ENCODE data around the gene TMEM250. TPM values are rescaled to one million over a fixed set of nuclear protein-coding genes. Genes with fewer than 3 reads are reported as not detected.

The TMEM250 gene
- total RNA-seq, 1 experiment from 2014 or later = 37.5 TPM

DNA sequence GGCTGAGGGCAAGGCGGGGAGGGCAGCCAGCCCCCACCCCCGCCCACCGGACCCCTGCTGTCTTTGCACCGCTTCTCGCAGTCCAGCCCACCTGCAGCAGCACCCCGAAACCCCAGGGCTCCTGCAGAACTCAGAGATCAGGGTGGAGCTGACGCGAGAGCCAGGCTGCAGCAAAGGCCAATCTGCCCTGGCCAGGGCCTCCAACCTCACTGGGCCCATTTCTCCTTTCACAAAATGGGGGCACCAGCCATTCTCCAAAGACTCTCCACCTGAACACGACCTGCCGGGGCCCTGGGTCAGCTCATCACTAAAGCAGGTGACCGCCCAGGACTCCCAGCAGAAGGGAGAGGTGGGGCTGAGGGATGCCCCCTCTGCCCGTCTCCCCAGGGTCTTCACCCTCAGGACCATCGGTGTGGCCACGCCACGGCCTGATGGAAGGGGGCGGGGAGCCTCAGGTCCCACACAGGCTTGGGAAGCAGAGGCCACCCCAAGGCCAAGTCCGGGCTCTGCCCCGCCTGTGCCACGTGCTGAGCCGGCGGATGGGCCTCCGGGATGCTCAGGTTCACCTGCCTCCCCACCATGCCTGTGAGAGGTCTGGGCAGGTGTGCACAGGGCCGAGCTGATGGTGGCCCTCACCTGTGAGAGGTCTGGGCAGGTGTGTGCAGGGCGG is 36.7 kb downstream of the TMEM250 start:
- Histone ChIP-seq H3K4me3 (replicated peaks in 1 of 2; ENCODE audit: low read depth in 1 of 2, low read length in 2 of 2) (no peak overlapping the region), H3K79me2 (ENCODE audit: insufficient read depth, low read length) (peaks cover 98% of the 10 kb centered on the region), H3K27me3 (ENCODE audit: insufficient read depth, low read length) (no peaks in the 10 kb centered on the region), H2AFZ (ENCODE audit: low read depth, low read length, poor library complexity, severe bottlenecking) (no peak overlapping the region), H4K20me1 (ENCODE audit: insufficient read depth) (no peaks in the 10 kb centered on the region), H3K9me2 (ENCODE audit: insufficient read depth) (no peaks in the 10 kb centered on the region), H3K4me2 (ENCODE audit: low read length) (no peak overlapping the region), H3K9ac (ENCODE audit: low read length) (no peak overlapping the region), H3K27ac (ENCODE audit: low read depth, low read length) (no peak overlapping the region), H3K4me1 (ENCODE audit: control insufficient read depth in 1 of 2, insufficient read depth in 2 of 2, low read length in 2 of 2) (peaks cover 0 to 5% of the 10 kb centered on the region in 2 experiments; a peak in 2 of 4 replicates), H3K36me3 (ENCODE audit: control insufficient read depth in 1 of 2, insufficient read depth in 2 of 2, low read length in 2 of 2) (no peaks in the 10 kb centered on the region; a peak in 1 of 4 replicates), H3K9me3 (ENCODE audit: control insufficient read depth in 1 of 2, insufficient read depth in 1 of 2, low read depth in 1 of 2, low read length in 2 of 2) (no peaks in the 10 kb centered on the region)
- TF ChIP-seq EZH2 (IDR thresholded peaks at IDR 0.05) (no peak), POLR2A (IDR thresholded peaks at IDR 0.05; ENCODE audit: borderline replicate concordance, extremely low read depth, insufficient read depth, insufficient read length) (no peak), ELF1 (IDR thresholded peaks at IDR 0.05; ENCODE audit: borderline replicate concordance, low read depth) (no peak), CTCF (IDR thresholded peaks at IDR 0.05 in 2 of 3, conservative IDR thresholded peaks at IDR 0.05 in 1 of 3; ENCODE audit: borderline replicate concordance in 1 of 3, insufficient read depth in 1 of 3, low read depth in 2 of 3, low read length in 2 of 3) (no peak), ZNF274 (IDR thresholded peaks at IDR 0.05; ENCODE audit: low read depth, low read length) (no peak), CEBPB (IDR thresholded peaks at IDR 0.05; ENCODE audit: low read depth) (no peak), ZFX (IDR thresholded peaks at IDR 0.05) (no peak), FOSL1 (IDR thresholded peaks at IDR 0.05; ENCODE audit: low read depth) (no peak), EGR1 (IDR thresholded peaks at IDR 0.05; ENCODE audit: low read depth) (no peak), SIN3A (IDR thresholded peaks at IDR 0.05; ENCODE audit: low read depth) (no peak), SRF (IDR thresholded peaks at IDR 0.05; ENCODE audit: low read depth) (no peak), TCF7L2 (IDR thresholded peaks at IDR 0.05; ENCODE audit: borderline replicate concordance, extremely low read depth, insufficient read depth, insufficient read length) (no peak), SP1 (IDR thresholded peaks at IDR 0.05; ENCODE audit: low read depth) (no peak), POLR2AphosphoS5 (IDR thresholded peaks at IDR 0.05; ENCODE audit: low read depth, low read length) (no peak), CBX3 (IDR thresholded peaks at IDR 0.05; ENCODE audit: low read depth) (no peak), YY1 (IDR thresholded peaks at IDR 0.05; ENCODE audit: extremely low read depth, insufficient replicate concordance, low read depth, low read length) (no peak)
- TF ChIP-seq, protein P1, sequence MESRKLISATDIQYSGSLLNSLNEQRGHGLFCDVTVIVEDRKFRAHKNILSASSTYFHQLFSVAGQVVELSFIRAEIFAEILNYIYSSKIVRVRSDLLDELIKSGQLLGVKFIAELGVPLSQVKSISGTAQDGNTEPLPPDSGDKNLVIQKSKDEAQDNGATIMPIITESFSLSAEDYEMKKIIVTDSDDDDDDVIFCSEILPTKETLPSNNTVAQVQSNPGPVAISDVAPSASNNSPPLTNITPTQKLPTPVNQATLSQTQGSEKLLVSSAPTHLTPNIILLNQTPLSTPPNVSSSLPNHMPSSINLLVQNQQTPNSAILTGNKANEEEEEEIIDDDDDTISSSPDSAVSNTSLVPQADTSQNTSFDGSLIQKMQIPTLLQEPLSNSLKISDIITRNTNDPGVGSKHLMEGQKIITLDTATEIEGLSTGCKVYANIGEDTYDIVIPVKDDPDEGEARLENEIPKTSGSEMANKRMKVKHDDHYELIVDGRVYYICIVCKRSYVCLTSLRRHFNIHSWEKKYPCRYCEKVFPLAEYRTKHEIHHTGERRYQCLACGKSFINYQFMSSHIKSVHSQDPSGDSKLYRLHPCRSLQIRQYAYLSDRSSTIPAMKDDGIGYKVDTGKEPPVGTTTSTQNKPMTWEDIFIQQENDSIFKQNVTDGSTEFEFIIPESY (IDR thresholded peaks at IDR 0.05; ENCODE audit: extremely low read depth, insufficient replicate concordance, low read length) = no peak
- TF ChIP-seq, protein P2, sequence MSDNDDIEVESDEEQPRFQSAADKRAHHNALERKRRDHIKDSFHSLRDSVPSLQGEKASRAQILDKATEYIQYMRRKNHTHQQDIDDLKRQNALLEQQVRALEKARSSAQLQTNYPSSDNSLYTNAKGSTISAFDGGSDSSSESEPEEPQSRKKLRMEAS (IDR thresholded peaks at IDR 0.05) = no peak
- TF ChIP-seq, protein P3, sequence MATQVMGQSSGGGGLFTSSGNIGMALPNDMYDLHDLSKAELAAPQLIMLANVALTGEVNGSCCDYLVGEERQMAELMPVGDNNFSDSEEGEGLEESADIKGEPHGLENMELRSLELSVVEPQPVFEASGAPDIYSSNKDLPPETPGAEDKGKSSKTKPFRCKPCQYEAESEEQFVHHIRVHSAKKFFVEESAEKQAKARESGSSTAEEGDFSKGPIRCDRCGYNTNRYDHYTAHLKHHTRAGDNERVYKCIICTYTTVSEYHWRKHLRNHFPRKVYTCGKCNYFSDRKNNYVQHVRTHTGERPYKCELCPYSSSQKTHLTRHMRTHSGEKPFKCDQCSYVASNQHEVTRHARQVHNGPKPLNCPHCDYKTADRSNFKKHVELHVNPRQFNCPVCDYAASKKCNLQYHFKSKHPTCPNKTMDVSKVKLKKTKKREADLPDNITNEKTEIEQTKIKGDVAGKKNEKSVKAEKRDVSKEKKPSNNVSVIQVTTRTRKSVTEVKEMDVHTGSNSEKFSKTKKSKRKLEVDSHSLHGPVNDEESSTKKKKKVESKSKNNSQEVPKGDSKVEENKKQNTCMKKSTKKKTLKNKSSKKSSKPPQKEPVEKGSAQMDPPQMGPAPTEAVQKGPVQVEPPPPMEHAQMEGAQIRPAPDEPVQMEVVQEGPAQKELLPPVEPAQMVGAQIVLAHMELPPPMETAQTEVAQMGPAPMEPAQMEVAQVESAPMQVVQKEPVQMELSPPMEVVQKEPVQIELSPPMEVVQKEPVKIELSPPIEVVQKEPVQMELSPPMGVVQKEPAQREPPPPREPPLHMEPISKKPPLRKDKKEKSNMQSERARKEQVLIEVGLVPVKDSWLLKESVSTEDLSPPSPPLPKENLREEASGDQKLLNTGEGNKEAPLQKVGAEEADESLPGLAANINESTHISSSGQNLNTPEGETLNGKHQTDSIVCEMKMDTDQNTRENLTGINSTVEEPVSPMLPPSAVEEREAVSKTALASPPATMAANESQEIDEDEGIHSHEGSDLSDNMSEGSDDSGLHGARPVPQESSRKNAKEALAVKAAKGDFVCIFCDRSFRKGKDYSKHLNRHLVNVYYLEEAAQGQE (IDR thresholded peaks at IDR 0.05; ENCODE audit: low read depth) = no peak
- ATAC-seq (no peak), DNase-seq (ENCODE audit: low read depth, low spot score) (no peak)
- ChIA-PET RAD21 (ENCODE audit: low non-redundant PET in 1 of 2, low total read pairs in 2 of 2, uncharacterized antibody in 2 of 2, unreplicated experiment in 2 of 2) (no interaction called here), CTCF (no interaction called here), POLR2A (no interaction called here)
- BruUV-seq (replicated peaks) = no TSS peak
- intact Hi-C loops (cut with micrococcal nuclease) = no loop called here
